SU-DHL-6 (cell line): ENCODE data around the gene CEACAM18.
"Not testable (repeated sequence)": the region's sequence is repeated elsewhere in the genome, so short reads cannot be mapped to it uniquely, and the experiment has no call there.

Experiments
- H2AFZ ChIP-seq: fragments of 200-600 bp; sonication (generic); 2 replicates; pipeline ENCODE4 v1.6.1; 2014; ENCODE audit warnings: low read depth, mild to moderate bottlenecking, moderate library complexity, mixed read lengths, antibody characterized with exemption, low read length; ENCODE audit not compliant: severe bottlenecking
- H3F3A ChIP-seq: fragments of 200-600 bp; shearing (Covaris generic); 2 replicates; pipeline ENCODE4 v1.6.0; 2016; ENCODE audit warnings: antibody characterized with exemption, mild to moderate bottlenecking; ENCODE audit not compliant: insufficient read depth
- H3K27ac ChIP-seq: fragments of 200-600 bp; sonication (generic); 2 replicates; pipeline ENCODE4 v1.5.1; 2016; ENCODE audit warnings: low read depth, mild to moderate bottlenecking, low read length, moderate library complexity, mixed read lengths
- H3K27me3 ChIP-seq: fragments of 200-600 bp; sonication (generic), shearing (Covaris generic); 2 replicates; pipeline ENCODE4 v1.6.0; 2014; ENCODE audit warnings: mild to moderate bottlenecking, low read length
- H3K36me3 ChIP-seq: fragments of 200-600 bp; sonication (generic); 2 replicates; pipeline ENCODE4 v1.6.1; 2014; ENCODE audit warnings: mild to moderate bottlenecking, low read length, mixed read lengths
- H3K4me2 ChIP-seq: fragments of 300-600, 200-600 bp; shearing (Covaris generic), sonication (generic); 2 replicates; pipeline ENCODE4 v1.6.0; 2014; ENCODE audit warnings: low read length, low read depth, mild to moderate bottlenecking; ENCODE audit not compliant: poor library complexity, severe bottlenecking
- H3K4me3 ChIP-seq: fragments of 200-600 bp; sonication (generic); 2 replicates; pipeline ENCODE4 v1.5.1; 2014; ENCODE audit warnings: antibody characterized with exemption, low read length, mild to moderate bottlenecking, mixed read lengths; ENCODE audit not compliant: insufficient read depth, poor library complexity, severe bottlenecking
- H3K79me2 ChIP-seq: fragments of 200-600 bp; sonication (generic); 2 replicates; pipeline ENCODE4 v1.6.1; 2014; ENCODE audit warnings: mild to moderate bottlenecking, low read length, moderate library complexity; ENCODE audit not compliant: insufficient read depth
- H3K9ac ChIP-seq: fragments of 200-600 bp; sonication (generic); 2 replicates; pipeline ENCODE4 v1.7.0; 2014; ENCODE audit warnings: mild to moderate bottlenecking, low read length
- H3K9me2 ChIP-seq: fragments of 200-600 bp; sonication (generic); replicated peaks from 2 replicates; pipeline ENCODE4 v1.6.1; 2014; ENCODE audit warnings: low read length; ENCODE audit not compliant: insufficient read depth
- H3K9me3 ChIP-seq: fragments of 200-600 bp; sonication (generic); 2 replicates; pipeline ENCODE4 v1.6.1; 2014; ENCODE audit warnings: low read length, mixed read lengths; ENCODE audit not compliant: insufficient read depth
- H4K20me1 ChIP-seq: fragments of 200-600 bp; sonication (generic); 2 replicates; pipeline ENCODE4 v1.6.1; 2014; ENCODE audit warnings: low read depth, mild to moderate bottlenecking, antibody characterized with exemption, low read length, moderate library complexity, mixed read lengths
- EZH2phosphoT487 ChIP-seq: fragments of 200-600 bp; sonication (generic), shearing (Covaris generic); conservative IDR thresholded peaks from 2 replicates; pipeline ENCODE4 v1.6.1; 2018; ENCODE audit warnings: mild to moderate bottlenecking, antibody characterized with exemption, low read length, moderate library complexity, mixed read lengths
- TF ChIP-seq, protein P1 (sequence below): fragments of 200-600 bp; sonication (generic); IDR thresholded peaks from one replicate; pipeline ENCODE4 v1.5.1; 2017; ENCODE audit warnings: antibody characterized with exemption, mild to moderate bottlenecking, low read length, moderate library complexity; ENCODE audit not compliant: insufficient read depth, poor library complexity, severe bottlenecking

CEACAM18 gene

DNA sequence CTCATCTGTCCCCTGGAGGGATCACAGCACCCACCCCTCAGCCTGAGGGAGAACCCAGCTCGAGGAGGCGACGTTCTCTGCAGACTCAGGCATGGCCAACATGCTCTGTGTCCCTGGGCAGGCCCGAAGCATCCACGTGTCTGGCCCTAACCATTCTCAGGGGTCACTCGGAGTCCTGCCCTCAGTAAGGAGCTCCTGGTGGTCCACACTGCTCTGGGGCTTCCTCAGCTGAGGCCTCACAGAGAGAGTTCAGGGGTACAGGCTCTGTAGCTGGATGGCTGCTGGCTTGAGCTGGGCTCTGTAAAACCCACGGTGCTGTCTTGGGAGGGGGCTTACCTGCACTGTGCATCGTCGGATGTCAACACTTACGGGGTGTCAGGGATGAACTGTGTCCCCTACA lies 15.7 kb upstream of the CEACAM18 start:
- H3F3A ChIP-seq = no peaks in the 10 kb centered on the region
- H3K27ac ChIP-seq = no peak overlapping the region
- H3K4me2 ChIP-seq = no peak overlapping the region
- no peaks in the 10 kb centered on the region for H4K20me1 ChIP-seq
- no peaks in the 10 kb centered on the region for H3K9me2 ChIP-seq
- no peaks in the 10 kb centered on the region for H3K9me3 ChIP-seq
- H3K27me3 ChIP-seq = no peaks in the 10 kb centered on the region
- H3K9ac ChIP-seq = no peak overlapping the region
- no peak for TF ChIP-seq EZH2phosphoT487
- TF ChIP-seq, protein P1, sequence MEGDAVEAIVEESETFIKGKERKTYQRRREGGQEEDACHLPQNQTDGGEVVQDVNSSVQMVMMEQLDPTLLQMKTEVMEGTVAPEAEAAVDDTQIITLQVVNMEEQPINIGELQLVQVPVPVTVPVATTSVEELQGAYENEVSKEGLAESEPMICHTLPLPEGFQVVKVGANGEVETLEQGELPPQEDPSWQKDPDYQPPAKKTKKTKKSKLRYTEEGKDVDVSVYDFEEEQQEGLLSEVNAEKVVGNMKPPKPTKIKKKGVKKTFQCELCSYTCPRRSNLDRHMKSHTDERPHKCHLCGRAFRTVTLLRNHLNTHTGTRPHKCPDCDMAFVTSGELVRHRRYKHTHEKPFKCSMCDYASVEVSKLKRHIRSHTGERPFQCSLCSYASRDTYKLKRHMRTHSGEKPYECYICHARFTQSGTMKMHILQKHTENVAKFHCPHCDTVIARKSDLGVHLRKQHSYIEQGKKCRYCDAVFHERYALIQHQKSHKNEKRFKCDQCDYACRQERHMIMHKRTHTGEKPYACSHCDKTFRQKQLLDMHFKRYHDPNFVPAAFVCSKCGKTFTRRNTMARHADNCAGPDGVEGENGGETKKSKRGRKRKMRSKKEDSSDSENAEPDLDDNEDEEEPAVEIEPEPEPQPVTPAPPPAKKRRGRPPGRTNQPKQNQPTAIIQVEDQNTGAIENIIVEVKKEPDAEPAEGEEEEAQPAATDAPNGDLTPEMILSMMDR = no peak
- no peaks in the 10 kb centered on the region for H3K79me2 ChIP-seq
- H2AFZ ChIP-seq = no peak overlapping the region
- H3K36me3 ChIP-seq = no peaks in the 10 kb centered on the region
- no peak overlapping the region for H3K4me3 ChIP-seq

- not testable (repeated sequence) for H3K79me2 ChIP-seq, H3K9ac ChIP-seq, H3K9me2 ChIP-seq, H3K27me3 ChIP-seq, H2AFZ ChIP-seq, H3K4me2 ChIP-seq, H3K9me3 ChIP-seq, H3K27ac ChIP-seq, H3K36me3 ChIP-seq, H3K4me3 ChIP-seq, H3F3A ChIP-seq, H4K20me1 ChIP-seq
These were observed 14.3 kb upstream of the CEACAM18 start for GRCh38 chr19:51463976-51464581.

DNA sequence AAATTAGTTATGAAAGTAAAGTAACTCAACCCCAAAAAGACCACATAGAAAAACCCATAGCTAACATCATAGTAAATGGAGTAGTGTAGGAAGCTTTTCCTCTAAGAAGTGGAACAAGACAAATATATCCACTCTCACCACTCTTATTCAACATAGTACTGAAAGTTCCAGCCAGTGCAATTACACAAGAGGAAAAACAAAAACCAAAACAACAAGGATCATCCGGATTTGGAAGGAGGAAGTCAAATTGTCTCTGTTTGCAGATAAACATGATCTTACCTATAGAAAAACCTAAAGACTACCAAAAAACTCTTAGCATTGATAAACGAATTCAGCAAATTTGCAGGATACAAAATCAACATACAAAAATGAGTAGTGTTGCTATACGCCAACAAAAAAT lies 11.6 kb upstream of the CEACAM18 start:
- Histone ChIP-seq H3K27me3 (no peaks in the 10 kb centered on the region), H3F3A (no peaks in the 10 kb centered on the region), H3K4me3 (no peak overlapping the region), H3K36me3 (no peaks in the 10 kb centered on the region), H2AFZ (no peak overlapping the region), H3K4me2 (no peak overlapping the region), H3K27ac (no peak overlapping the region), H3K9me2 (no peaks in the 10 kb centered on the region), H3K9ac (no peak overlapping the region), H3K79me2 (no peaks in the 10 kb centered on the region), H4K20me1 (no peaks in the 10 kb centered on the region), H3K9me3 (no peaks in the 10 kb centered on the region)
- TF ChIP-seq EZH2phosphoT487 = no peak
- TF ChIP-seq, protein P1 = no peak

DNA sequence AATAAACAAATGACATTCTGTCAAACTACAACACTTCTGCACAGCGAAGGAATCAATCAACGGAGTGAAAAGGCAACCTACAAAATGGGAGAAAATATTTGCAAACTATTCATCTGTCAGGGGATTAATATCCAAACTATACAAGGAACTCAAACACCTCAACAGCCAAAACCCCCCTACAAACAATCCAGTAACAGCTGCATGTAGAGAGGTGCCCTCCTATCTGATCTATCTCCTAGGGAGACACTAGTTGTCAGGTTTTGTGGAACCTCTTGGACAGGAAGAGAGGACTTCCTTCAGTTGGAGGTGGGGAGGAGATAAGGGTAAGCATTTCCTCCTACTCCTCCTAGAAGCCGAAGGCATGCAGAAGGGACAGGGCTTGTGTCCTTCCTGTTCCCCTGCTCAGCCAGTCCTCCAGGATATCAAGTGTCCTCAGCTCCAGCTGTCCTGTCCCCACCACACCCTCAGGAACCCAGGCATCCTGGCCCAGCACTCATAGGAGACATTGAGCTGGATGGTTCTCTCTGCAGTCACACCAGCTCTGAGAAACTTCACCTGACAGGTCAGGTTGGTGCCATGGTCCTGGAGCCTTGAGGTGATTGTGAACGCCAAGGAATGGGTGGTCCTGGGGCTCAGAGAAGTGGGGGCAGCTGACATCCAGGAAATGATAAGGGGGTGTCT lies 10.3 kb upstream of the CEACAM18 start:
- no peak overlapping the region for H3K27ac ChIP-seq
- H3K79me2 ChIP-seq = no peaks in the 10 kb centered on the region
- TF ChIP-seq EZH2phosphoT487 = no peak
- TF ChIP-seq, protein P1 = no peak
- H3K9ac ChIP-seq = no peak overlapping the region
- no peak overlapping the region for H2AFZ ChIP-seq
- H3K4me3 ChIP-seq = no peak overlapping the region
- no peak overlapping the region for H3K4me2 ChIP-seq
- no peaks in the 10 kb centered on the region for H3K27me3 ChIP-seq
- no peaks in the 10 kb centered on the region for H3K9me2 ChIP-seq
- no peaks in the 10 kb centered on the region for H3K9me3 ChIP-seq
- no peaks in the 10 kb centered on the region for H3F3A ChIP-seq
- H4K20me1 ChIP-seq = no peaks in the 10 kb centered on the region
- no peaks in the 10 kb centered on the region for H3K36me3 ChIP-seq
